Liver (tissue), 9 donors: ENCODE results near the gene MYO7A. TPM values are rescaled to one million over a fixed set of nuclear protein-coding genes. Genes with fewer than 3 reads are reported as not detected.

Experiments
- DNase-seq: peaks from one replicate; pipeline ENCODE4 v3.0.0-alpha.2; 2017; ENCODE audit warnings: low spot score
- H3K27ac ChIP-seq, 2 donors: one replicate each; pipeline ENCODE4 v1.7.0; 2013; ENCODE audit warnings: inconsistent platforms in 2 of 2, low read length in 2 of 2, control low read depth in 1 of 2, low read depth in 1 of 2, mild to moderate bottlenecking in 1 of 2
- H3K27me3 ChIP-seq, 4 donors: one replicate each; pipeline versions ENCODE4 v1.6.1 to v1.7.0; 2013; ENCODE audit warnings: low read length in 3 of 4, inconsistent platforms in 1 of 4, mild to moderate bottlenecking in 1 of 4, moderate library complexity in 1 of 4; ENCODE audit not compliant: control insufficient read depth in 4 of 4, insufficient read depth in 4 of 4
- H3K36me3 ChIP-seq, 4 donors: one replicate each; pipeline versions ENCODE4 v1.6.1 to v1.7.0; 2013; ENCODE audit warnings: low read length in 3 of 4, mild to moderate bottlenecking in 3 of 4, low read depth in 1 of 4, moderate library complexity in 1 of 4; ENCODE audit not compliant: control insufficient read depth in 4 of 4, insufficient read depth in 3 of 4
- H3K4me1 ChIP-seq, 4 donors: one replicate each; pipeline versions ENCODE4 v1.6.1 to v1.7.0; 2013; ENCODE audit warnings: low read length in 3 of 4, mild to moderate bottlenecking in 3 of 4, moderate library complexity in 1 of 4; ENCODE audit not compliant: control insufficient read depth in 4 of 4, insufficient read depth in 4 of 4
- H3K4me3 ChIP-seq, 3 donors: one replicate each; pipeline versions ENCODE4 v1.6.1 to v1.7.0; 2013; ENCODE audit warnings: low read length in 3 of 3, control low read depth in 1 of 3, low read depth in 1 of 3, mild to moderate bottlenecking in 1 of 3
- H3K9ac ChIP-seq, 2 donors: one replicate each; pipeline ENCODE4 v1.7.0; 2013; ENCODE audit warnings: low read length in 2 of 2, mild to moderate bottlenecking in 2 of 2, moderate library complexity in 2 of 2, control low read depth in 1 of 2, low read depth in 1 of 2
- H3K9me3 ChIP-seq, 4 donors: one replicate each; pipeline versions ENCODE4 v1.6.1 to v1.7.0; 2013; ENCODE audit warnings: low read length in 3 of 4; ENCODE audit not compliant: control insufficient read depth in 4 of 4
- ATF3 ChIP-seq: IDR thresholded peaks from 2 replicates; pipeline ENCODE4 v1.6.1; 2016; ENCODE audit warnings: antibody characterized with exemption
- CTCF ChIP-seq: fragments of 150-350 bp; IDR thresholded peaks from 2 replicates; pipeline ENCODE4 v1.5.1; 2017; ENCODE audit warnings: improper control_type of control experiment, low read depth, low read length; ENCODE audit not compliant: missing input control
- EGR1 ChIP-seq, 2 donors: IDR thresholded peaks; 2 replicates each; pipeline ENCODE4 v1.6.1; 2016 to 2018; ENCODE audit warnings: antibody characterized with exemption in 2 of 2, low read depth in 2 of 2
- FOXA1 ChIP-seq: IDR thresholded peaks from 2 replicates; pipeline ENCODE4 v1.6.1; 2016; ENCODE audit warnings: antibody characterized with exemption
- FOXA2 ChIP-seq: IDR thresholded peaks from 2 replicates; pipeline ENCODE4 v1.6.1; 2016; ENCODE audit warnings: antibody characterized with exemption
- GABPA ChIP-seq, 2 donors: IDR thresholded peaks in 1 of 2; conservative IDR thresholded peaks in 1 of 2; 2 replicates each; pipeline ENCODE4 v1.6.1; 2016; ENCODE audit warnings: antibody characterized with exemption in 2 of 2, mild to moderate bottlenecking in 1 of 2, moderate library complexity in 1 of 2
- HNF4A ChIP-seq, 2 donors: conservative IDR thresholded peaks; 2 replicates each; pipeline ENCODE4 v1.6.1; 2016; ENCODE audit warnings: antibody characterized with exemption in 2 of 2, mild to moderate bottlenecking in 2 of 2
- HNF4G ChIP-seq: IDR thresholded peaks from 2 replicates; pipeline ENCODE4 v1.6.1; 2016; ENCODE audit warnings: antibody characterized with exemption
- JUND ChIP-seq, 2 donors: IDR thresholded peaks; 2 replicates each; pipeline ENCODE4 v1.6.1; 2016; ENCODE audit warnings: antibody characterized with exemption in 2 of 2
- MAX ChIP-seq: IDR thresholded peaks from 2 replicates; pipeline ENCODE4 v1.6.1; 2016; ENCODE audit warnings: antibody characterized with exemption
- NR2F2 ChIP-seq: IDR thresholded peaks from 2 replicates; pipeline ENCODE4 v1.6.1; 2016; ENCODE audit warnings: antibody characterized with exemption
- RAD21 ChIP-seq, 2 donors: IDR thresholded peaks; 2 replicates each; pipeline ENCODE4 v1.6.1; 2016; ENCODE audit warnings: antibody characterized with exemption in 2 of 2, mild to moderate bottlenecking in 2 of 2
- REST ChIP-seq: IDR thresholded peaks from 2 replicates; pipeline ENCODE4 v1.6.1; 2016; ENCODE audit warnings: antibody characterized with exemption, mild to moderate bottlenecking
- RXRA ChIP-seq, 2 donors: IDR thresholded peaks; 2 replicates each; pipeline ENCODE4 v1.6.1; 2017 to 2018; ENCODE audit warnings: antibody characterized with exemption in 2 of 2, mild to moderate bottlenecking in 1 of 2
- SP1 ChIP-seq: IDR thresholded peaks from 2 replicates; pipeline ENCODE4 v1.6.1; 2018; ENCODE audit warnings: antibody characterized with exemption, mild to moderate bottlenecking
- TAF1 ChIP-seq: conservative IDR thresholded peaks from 2 replicates; pipeline ENCODE4 v1.6.1; 2016; ENCODE audit warnings: antibody characterized with exemption, mild to moderate bottlenecking
- WGBS: extraction: QIAGEN DNeasy Blood & Tissue Kit; methylation state at CpG from one replicate; pipeline ENCODE4 v1.1.7; 2013; 5-methylcytosine and 5-hydroxymethylcytosine counted together
- polyA plus RNA-seq, 2 donors: library from polyadenylated mRNA; stranded (reverse) in 1 of 2; unstranded in 1 of 2; fragments of 200-250 nt in 1 of 2; fragments of >200 nt in 1 of 2; fragmentation: Nextera tagmentation in 1 of 2; extraction: Ambion mirVana in 1 of 2; gene quantifications; one replicate each; pipeline versions ENCODE4 v1.2.1 to v1.2.3, GENCODE V29; 2013 to 2015
- total RNA-seq, 2 donors: library from RNA; depleted of rRNA; stranded (reverse); fragments of >200 nt; gene quantifications; one replicate each; pipeline ENCODE4 v1.2.3, GENCODE V29; 2014
- donor health status: healthy.
- donor health status: healthy.
- donor health status: healthy.
- donor health status: healthy.
- donor health status: healthy.

The MYO7A gene
- total and polyA plus RNA-seq, 4 donors = 7.3 to 33.6 (median 11.3) TPM

GRCh38 chr11:77129842-77130756 lies 2.1 kb downstream of the MYO7A start:
- Histone ChIP-seq H3K27ac (peak overlapping the region; percentile 54 to 60), H3K9me3 (no peaks in the 10 kb centered on the region), H3K9ac (no peak overlapping the region), H3K4me1 (peaks cover 16 to 61% (median 54%) of the 10 kb centered on the region in 4 donors), H3K36me3 (no peaks in the 10 kb centered on the region), H3K27me3 (no peaks in the 10 kb centered on the region), H3K4me3 (no peak overlapping the region)
- DNase-seq = no peak
- WGBS = 88% methylated on average over 11 of the region's 11 CpGs
- TF ChIP-seq ATF3 = no peak
- TF ChIP-seq GABPA (IDR thresholded peaks at IDR 0.05 in 1 of 2, conservative IDR thresholded peaks at IDR 0.05 in 1 of 2) = no peak
- TF ChIP-seq NR2F2 = no peak
- TF ChIP-seq RXRA (IDR thresholded peaks at IDR 0.05) = no peak
- no peak for TF ChIP-seq REST
- no peak for TF ChIP-seq CTCF
- TF ChIP-seq RAD21 (IDR thresholded peaks at IDR 0.05) = no peak
- no peak for TF ChIP-seq EGR1 (IDR thresholded peaks at IDR 0.05; ENCODE audit: low read depth in 2 of 2)

- H3K4me1 ChIP-seq = peaks cover 16 to 63% (median 56%) of the 10 kb centered on the region in 4 donors
- WGBS = 37% methylated on average over 9 of the region's 9 CpGs
- H3K27ac ChIP-seq = peak overlapping the region; percentile 54 to 60
- peak; percentile 62 for DNase-seq
- no peaks in the 10 kb centered on the region for H3K36me3 ChIP-seq
- H3K9ac ChIP-seq = no peak overlapping the region
- H3K4me3 ChIP-seq = no peak overlapping the region
- no peaks in the 10 kb centered on the region for H3K27me3 ChIP-seq
- no peaks in the 10 kb centered on the region for H3K9me3 ChIP-seq
- TF ChIP-seq RXRA (IDR thresholded peaks at IDR 0.05) = peak; percentile 92 to 95
- no peak for TF ChIP-seq HNF4G
- no peak for TF ChIP-seq FOXA1
- peak; percentile 47 for TF ChIP-seq SP1
- peak; percentile 45 to 77 for TF ChIP-seq HNF4A (conservative IDR thresholded peaks at IDR 0.05)
- peak; percentile 5 for TF ChIP-seq REST
- no peak for TF ChIP-seq FOXA2
- TF ChIP-seq TAF1 = no peak
- TF ChIP-seq EGR1 (IDR thresholded peaks at IDR 0.05; ENCODE audit: low read depth in 2 of 2) = no peak
- peak; percentile 94 for TF ChIP-seq NR2F2
- TF ChIP-seq JUND (IDR thresholded peaks at IDR 0.05) = peak in 1 of 2 donors; percentile 56
- peak; percentile 11 to 46 for TF ChIP-seq RAD21 (IDR thresholded peaks at IDR 0.05)
- TF ChIP-seq ATF3 = no peak
- no peak for TF ChIP-seq CTCF
- TF ChIP-seq MAX = peak; percentile 47
Observed at GRCh38 chr11:77130763-77131513, 2.9 kb downstream of the MYO7A start.
